GM18907 (cell line): ENCODE data around the gene BATF3.

Source experiments
- ATAC-seq: cut with Tn5 transposase; IDR thresholded peaks from one replicate; pipeline ENCODE4 v1.9.1; 2021; ENCODE audit warnings: mild to moderate bottlenecking, moderate library complexity; ENCODE audit not compliant: unreplicated experiment

The BATF3 gene

DNA sequence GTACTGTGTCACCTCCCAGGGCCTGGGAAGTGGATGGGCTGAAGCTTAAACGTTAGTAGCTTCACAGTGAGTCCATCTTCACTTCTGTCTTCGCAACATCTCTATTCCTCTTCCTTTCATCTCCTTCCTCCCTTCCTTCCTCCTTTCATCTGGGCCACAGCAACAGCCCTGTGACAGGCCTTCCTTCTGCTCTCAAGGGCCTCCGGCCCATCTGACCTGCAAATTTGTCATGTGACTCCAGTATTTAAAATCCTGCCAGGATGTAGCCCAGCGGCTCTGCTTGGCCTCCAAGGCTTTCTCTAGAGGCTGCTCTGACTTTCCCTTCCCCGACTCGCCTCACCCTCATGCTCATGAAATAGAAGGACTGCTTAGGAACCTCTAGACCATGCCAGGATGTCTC lies 10.9 kb upstream of the BATF3 start:
- ATAC-seq = no peak

DNA sequence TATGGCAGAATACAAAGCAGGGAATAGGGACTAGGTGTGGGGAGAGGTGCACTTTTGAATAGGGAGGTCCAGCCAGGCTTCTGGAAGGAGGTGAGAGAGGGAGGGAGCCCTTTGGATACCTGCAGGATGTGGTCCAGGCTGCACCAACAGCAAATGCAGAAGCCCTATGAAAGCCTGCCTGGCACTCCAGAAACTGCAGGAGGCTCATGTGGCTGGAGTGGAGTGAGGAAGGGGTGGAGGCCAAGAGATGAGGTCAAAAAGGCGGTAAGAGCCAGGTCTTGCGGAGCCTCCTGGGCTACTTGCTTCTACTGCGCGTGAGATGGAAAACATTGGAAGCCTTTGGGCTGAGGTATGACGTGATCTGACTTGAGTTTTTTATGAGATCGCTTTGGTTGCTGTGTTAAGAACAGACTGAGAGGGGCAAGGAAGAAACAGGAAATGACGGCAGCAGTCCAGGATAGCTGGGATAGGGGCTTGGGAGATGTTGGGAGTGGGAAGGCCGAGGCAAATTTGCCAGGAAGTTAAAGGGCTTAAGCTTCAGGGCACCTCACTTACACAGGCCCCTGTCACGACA lies 4.4 kb upstream of the BATF3 start:
- ATAC-seq = no peak

DNA sequence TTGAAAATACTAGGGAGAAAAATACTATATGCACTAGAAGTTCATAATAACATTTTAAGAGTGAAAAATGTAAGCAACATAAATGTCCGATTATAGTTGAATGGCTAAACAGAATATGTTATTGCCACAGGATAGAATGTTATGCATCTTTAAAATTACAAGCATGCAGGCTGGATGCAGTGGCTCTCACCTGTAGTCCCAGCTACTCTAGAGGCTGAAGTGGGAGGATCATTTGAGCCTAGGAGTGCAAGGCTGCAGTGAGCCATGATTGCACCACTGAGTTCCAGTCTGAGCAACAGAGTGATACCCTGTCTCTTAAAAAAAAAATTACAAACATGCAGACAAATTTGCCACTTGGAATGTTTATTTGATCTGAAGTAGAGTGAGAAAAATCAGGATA lies 3.0 kb upstream of the BATF3 start:
- ATAC-seq = no peak

DNA sequence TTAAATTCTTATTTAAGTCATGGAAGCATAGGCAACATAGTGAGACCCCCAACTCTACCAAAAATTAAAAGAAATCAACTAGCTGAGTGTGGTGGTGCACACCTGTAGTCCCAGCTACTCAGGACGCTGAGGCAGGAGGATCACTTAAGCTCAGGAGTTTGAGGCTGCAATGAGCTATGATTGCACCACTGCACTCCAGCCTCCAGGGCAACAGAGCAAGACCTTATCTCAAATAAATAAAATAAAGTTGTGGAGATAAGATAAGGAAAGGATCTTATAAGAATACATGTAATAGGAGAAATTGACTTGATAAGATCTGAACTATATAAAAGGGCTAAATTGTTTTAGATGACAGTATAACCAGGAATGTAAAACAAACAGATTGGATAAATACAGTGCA lies 2.3 kb upstream of the BATF3 start:
- no peak for ATAC-seq

DNA sequence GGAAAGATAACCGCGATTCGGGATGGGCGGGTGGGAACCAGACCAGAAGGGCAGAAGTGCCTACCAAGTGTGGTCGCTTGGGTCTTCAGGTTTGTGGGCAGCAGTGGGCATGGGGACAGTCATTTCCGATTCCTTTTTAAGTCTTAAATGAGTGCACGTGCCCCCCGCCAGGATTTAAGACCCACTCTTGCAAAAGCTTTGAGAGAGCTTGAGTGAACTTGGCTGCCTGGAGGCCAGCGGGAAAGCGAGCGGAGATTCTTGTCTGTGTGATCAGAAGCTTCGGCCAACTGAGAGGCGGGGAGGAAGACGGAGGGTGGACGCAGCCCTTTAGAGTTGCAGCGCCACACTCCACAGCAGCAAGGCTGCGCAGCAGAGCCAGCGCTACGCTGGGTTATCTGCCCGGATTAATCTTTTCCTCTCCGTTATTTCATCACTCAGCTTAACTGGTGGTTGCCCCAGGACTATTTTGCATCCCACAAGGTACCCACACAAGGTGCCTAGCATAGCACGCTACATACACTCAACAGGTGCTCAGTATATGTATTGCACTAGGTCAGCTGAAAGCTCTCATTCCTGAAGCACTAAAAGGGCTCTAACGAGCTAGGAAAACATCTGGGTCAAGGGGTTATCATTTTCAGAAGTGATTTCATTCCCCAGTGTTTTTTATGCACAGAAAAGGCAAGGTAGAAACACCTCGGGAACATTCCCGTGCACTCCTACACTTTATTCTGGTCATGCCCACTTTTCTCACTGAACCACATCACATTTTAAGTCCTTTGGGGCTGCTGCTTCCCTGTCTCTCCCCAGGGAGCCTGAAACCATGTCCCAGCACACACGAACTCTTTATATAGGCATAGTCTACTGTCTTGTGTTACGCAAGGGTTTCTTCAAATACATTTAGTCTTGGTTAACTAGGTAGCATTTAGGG lies 1.5 kb upstream of the BATF3 start:
- ATAC-seq = peak; percentile 37

DNA sequence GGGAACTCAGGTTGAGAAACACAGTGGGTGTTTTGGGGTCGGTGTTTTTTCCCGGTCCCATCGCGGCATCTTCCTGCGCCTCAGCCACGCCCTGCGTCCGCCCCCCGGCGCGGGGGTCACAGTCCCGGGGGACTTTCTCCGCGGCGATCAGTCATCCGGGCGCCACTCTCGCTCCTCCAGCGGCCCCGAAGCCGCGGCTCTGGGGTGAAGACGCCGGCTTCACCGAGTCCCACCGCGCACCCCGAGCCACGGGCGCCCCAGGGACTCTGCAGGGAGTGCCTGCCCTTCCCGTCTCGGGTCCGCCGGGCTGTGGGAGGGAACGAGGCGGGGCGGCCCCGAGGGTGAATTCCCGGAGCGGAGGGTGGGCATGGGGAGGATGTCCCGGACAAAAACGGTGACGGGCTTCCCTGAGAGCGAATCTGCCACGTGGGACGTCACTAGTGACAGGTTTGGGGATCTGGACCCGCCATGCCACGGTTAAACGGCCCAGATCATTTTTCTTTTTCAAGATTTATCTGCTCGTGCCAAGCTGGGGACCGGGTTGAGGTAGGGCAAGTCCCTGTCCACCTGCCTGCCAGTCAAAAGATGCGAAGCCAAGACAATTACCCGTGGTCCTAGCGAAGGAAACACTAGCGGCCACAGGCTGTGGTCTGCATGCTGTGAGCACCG lies 717 bp upstream of the BATF3 start:
- ATAC-seq = peak; percentile 44

DNA sequence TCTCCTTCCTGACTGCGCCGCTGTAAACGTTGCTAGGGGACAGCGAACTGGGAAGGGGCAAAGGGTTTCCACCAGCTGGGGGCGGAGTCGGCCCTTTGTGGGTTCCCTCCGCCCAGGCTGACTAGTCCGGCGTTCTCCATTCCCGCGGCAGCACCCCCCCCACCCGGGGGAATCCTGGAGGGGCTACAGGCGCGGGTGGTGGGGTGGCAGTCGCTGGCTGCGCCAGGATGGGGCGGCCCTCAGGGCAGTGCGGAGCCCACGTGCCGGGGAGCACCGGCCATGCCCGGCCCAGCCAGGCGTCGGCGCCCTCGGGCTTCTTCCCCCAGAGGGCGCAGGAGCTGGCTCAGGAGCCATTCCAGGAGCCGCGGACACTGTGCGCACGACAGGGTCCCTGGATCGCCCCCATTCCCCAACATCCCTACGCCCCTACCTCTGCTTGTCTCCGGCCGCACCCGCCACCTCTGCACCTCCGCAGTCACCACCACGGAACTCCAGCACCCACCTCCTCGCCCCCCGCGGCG lies 476 bp downstream of the BATF3 start:
- ATAC-seq = peak; percentile 61

DNA sequence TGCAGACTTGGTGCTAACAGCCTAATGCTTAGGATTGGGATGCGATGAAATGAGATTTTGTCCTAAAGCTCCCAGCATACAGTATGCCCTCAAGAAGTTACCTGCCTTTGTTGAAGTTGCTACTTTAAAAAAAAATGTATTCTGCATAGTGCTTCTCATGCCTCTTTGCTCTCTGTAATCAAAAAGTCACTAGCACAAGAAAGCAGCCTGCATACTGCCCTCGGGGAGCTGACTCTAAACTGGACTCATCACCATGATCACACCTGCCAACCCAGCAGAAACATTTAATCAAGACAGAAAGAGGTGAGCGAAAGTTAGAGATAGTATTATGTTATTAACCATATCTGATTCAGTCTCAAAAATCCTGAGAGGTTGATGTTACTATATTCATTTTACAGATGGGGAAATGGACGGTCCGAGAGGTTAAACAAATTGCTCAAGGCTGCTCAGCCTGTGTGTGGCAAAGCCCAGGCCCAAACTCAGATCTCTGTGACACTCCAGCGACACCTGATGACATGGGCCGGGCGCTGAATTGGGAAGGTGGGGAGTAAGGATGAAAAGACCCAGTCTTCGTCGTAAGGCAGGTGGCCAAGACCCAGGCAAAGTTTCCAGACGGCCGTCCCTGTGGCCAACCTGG lies 1.1 kb downstream of the BATF3 start:
- no peak for ATAC-seq

DNA sequence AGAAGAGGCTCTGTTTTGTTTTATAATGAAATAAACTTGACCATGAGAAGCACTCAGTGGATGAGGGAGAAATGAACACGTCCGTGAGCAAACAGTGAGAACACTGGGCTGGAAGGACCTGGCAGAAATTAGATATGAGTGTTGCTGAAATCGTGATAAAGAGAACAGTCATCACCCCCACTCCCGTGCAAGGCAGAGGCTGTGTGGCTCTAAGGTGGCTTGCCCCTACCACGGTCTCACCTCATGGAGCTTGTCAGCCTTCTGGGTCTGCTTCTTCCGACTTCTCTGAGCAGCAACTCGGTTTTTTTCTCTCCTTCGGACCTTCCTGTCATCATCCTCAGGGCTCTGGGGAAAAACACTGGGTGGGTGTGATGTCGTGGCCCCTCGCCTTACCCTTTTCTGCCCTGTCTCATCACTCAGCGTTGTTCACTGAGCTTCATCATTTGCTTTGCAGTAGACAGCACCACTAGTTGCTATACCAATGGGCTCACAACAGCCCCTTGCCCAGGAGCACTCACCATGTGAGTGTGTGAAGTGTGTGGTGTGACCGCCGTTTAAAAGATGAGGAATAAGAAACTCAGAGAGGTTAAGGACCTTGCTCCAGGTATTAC lies 2.8 kb downstream of the BATF3 start:
- no peak for ATAC-seq

DNA sequence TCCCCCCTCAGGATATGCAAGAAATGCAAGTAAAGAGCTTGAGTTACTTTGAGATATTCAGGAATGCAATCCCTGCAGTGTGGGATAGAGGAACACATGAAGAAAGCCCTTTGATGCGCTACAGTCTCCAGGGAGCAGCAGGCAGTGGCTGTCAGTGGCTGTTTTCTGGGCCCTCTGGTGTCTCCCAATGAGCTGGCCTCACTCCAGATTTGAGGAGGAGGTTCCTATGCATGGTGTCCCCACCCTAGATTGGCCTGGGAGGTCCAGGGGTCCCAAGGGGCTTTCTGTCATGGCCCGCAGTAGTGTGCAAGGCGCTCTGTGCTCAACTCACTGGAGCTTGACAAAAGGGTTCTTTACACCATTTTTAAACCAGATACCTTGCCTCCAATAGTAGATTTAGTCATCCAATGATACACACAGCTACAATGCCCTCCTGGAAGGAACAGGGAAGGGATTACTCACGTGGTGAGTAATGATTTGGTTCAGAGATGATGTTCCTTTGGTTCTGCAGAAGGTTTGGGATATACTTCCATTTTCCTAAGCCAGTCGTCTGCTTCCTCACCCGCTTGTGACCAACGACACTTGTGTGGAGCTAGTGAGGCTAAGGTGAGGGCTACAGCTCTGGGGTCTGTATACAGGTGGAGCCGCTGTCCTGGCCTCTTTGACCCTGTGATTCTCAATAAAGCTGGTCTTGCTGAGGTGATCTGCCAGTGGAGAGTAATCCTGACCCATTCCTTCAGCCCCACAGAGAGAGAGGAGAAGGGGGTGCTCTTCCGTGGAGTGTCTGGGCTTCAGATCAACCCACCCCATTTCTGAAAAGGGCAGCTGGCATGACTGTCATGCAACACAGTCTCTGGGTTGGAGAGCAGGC lies 6.6 kb downstream of the BATF3 start:
- ATAC-seq = no peak

DNA sequence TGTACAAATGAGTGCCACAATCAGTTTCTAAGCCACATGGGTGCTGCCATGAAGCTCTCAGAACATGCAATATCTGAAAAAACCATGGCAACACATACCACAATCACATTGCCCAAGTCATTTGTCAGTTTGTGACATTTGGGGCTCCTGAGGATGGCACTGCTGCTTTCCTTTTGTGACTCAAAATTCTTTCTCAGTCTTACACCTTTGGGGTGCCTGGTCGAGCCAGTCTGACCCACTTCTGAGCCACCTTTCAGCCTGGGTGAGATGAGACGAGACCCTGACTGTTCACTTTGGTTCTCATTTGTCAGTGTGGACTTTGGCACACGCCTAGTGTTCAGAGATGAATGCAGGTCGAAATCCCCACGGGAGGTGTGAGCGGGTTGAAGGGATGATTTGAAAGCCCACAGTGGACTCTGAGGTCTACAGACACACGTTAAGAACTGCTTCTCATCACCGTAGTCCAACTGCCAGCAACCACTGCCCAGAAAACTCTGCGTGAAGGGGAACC lies 8.0 kb downstream of the BATF3 start:
- ATAC-seq = peak; percentile 78

DNA sequence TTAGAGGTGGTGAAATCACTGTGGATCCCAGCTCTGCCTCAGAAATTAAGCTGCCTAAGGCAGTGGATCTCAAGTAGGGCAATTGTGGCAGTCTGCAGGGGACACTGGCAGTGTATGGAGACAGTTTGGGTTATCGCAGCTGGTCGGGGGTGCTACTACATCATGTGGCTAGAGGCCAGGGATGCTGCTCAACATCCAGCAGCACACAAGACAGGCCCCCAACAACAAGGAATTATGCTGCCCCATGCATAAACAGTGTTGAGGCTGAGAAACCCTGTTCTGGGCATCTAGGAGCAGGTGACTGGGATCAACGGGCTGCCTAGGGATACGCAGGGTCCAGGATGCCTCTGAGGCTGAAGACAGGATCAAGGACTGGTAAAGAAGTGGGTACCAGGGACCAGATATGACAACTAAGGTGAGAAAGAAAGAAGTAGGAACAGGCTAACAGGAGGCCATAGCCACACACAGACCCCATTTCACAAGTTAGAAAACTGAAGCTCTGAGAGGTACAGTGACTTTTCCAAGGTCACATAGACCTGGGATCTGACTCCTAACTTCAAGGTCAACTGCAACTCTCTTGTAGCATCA lies 8.7 kb downstream of the BATF3 start:
- no peak for ATAC-seq

DNA sequence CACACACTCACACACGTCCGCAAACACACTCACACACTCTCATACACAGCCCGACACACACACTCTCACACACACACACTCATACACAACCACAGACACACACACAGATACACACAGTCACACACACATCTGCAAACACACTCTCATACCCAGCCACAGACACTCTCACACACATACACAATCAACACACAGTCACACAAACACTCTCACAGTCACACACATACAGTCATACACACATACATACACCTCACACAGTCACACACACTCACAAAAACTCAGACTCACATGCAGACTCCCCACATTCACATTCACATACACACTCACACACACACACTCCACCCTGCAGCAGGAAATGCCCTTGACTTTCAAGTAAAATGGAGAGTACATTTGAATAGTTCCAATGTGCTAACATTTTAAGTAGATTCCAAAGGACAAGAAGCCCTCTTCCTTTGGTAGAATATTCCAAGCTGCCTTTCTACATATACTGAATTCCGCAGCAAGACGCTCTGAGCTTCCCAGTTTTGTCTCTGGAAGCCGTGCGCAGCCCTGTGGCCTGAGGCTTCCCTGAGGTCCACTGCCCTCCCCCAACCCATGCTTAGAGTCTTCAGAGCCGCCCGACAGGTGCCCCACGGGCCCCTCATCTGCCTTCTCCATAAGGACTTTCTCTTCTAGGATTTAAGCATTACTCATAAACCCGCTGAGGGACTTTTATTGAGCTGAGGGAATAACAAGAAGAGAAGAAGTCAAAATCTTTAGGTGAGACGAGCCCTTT lies 9.7 kb downstream of the BATF3 start:
- no peak for ATAC-seq

DNA sequence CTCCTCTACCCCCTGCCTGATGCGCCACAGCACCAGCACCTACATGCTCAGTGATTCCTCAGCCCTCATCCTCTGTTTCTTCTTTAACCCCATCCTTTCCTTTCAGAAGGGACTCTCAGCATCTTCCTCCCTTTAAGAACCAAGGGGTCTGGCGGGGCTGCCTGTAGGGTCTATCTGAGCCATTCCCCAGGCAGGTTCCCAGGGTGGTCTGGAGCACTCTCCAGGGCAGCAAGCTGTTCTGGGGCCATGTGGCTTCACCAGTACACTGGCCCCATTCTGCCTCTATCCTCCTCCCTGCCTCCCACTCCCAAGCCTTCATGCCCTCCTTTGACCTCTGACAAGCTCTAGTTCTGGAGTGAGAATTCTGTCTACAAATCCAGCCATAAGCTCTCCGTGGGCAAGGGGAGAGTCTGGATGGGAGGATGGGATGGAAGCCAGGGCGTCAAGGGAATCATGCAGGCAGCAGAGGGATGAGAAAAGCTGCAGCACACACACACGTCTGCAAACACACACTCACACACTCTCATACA lies 10.4 kb downstream of the BATF3 start:
- ATAC-seq = no peak

DNA sequence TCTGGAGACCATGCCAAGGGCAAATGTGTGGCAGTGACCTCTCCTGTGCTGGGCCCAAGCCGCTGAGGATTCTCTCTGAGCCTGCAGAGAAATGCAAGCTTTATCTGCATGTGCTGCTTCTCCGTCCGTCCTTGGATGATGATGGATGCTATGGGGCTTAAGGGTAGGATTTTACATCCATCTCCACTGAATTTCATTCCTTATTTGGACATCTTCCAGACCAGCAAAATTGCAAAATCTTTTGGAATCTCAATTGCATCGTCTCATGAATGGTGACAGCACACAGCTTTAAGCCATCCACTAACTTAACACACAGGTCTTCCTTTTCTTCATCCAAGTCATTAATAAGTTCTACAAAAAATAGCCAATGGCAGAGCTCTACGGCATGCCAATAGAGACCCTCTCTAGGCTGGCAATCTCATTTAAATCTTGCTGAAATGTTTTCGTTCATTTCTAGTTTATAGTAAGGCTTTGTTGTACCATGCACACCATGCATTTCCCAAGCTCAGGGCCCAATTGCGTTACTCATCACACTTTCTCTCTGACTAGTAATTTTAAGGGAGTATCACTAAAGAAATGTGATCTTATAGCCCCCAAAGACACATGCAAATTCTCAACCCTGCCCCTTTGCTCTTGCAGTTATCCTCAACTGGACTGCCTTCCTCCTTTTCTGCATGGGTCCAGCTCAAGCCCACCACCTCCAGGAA lies 11.1 kb downstream of the BATF3 start:
- ATAC-seq = no peak

DNA sequence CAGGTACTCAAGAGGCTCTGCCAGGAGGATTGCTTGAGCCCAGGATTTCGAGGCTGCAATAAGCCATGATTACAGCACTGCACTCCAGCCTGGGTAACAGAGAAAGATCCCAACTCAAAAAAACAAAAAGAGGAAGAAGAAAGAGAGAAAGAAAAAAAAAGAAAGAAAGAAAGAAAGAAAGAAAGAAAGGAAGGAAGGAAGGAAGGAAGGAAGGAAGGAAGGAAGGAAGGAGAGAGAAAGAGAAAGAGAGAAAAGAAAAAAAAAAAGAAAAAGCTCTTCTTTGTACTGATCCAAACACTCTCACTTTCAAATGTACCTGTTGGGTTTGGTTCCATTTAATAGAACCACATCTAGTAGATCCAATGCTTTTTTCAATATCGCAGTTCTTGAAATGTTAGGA lies 11.8 kb downstream of the BATF3 start:
- ATAC-seq = no peak

DNA sequence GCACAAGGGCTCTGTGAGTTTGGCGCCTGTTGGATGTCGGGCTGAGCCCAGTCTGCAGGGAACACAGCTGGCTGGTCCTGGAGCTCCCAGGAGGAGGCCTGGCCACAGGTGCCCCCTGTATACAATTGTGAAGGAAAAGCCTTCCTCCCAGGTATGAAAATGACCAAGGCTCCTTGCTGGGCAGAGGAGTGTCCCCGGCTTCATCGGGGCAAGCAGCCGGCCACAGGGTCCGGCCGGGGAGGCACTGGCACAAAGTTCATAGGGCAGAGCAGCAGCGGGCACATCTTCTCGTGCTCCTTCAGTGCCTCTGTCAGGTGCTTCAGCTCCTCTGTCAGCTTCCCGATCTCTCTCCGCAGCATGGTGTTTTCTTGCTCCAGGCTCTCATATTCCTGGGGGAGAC lies 13.0 kb downstream of the BATF3 start:
- no peak for ATAC-seq

DNA sequence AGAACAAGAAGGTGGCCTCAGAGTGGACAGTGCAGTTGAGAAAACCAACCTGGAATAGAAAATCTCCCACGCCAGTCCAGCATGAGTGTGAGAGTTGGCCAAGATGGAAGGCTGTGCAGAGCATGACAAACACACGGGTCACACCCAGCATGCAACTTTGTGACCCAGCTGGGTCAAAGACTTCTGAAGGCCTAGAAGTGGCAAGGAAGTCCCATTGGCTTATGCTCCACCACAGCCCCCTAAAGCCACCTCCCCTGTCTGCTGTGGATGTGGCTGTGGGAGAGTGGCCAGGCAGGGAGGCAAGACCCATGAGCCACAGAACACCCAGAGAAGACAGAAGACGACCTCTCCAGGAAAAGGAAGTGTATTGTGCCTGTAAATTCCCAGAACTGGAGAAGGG lies 13.6 kb downstream of the BATF3 start:
- ATAC-seq = no peak
